AG08395 (cell line): ENCODE results near the gene SLC35E2B.

Source experiments
- DNase-seq: peaks from one replicate; pipeline ENCODE4 v3.0.0; 2012; ENCODE audit warnings: mixed read lengths, low spot score

Gene SLC35E2B

DNA sequence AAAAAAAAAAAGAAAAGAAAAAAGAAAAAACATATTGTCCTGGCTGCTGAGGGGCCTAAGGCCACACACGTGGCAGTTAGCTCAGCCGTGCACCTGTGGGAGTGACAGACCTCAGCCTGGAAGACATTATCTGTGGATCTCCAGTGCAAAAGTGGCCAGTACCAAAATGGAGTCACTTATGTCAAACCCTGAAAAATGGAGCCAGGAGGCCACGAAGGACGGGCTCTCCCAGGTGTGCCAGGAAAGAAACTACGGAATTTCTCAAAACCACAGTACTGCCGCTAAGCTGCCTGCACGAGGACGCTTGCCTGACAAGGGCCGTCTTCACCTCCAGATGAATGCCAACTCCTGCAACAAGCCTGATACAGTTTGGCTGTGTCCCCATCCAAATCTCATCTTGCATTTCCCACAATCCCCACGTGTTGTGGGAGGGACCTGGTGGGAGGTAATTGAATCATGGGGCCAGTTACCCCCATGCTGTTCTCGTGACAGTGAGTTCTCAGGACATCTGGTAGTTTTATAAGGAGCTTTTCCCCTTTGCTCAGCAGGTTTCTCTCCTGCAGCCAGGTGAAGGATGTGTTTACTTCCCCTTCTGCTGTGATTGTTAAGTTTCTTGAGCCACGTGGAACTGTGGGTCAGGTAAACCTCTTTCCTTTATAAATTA, 82.6 kb downstream of the SLC35E2B start:
- no peak for DNase-seq
